Panc1 (cell line): ENCODE measurements around the gene NT5C2. TPM values are rescaled to one million over a fixed set of nuclear protein-coding genes. Genes with fewer than 3 reads are reported as not detected.
A peak's percentile ranks its signal among the peaks of the same experiment; 100 is the strongest.
"Not testable (repeated sequence)": the region's sequence is repeated elsewhere in the genome, so short reads cannot be mapped to it uniquely, and the experiment has no call there.

Source experiments
- ATAC-seq: fragments of 200-7000 bp; cut with Tn5 transposase; 2 replicates; pipeline ENCODE4 v1.9.1; 2020; ENCODE audit warnings: mild to moderate bottlenecking, moderate library complexity
- BruUV-seq: library from RNA; stranded (reverse); fragments of 400-500 nt; replicated peaks from 2 replicates; lab custom pipeline; 2021; lab: Mats Ljungman, UMichigan
- CTCF ChIA-PET: fragments of 300-600 bp; sonication (Branson Sonifier 250); formaldehyde crosslinking; loops from one replicate; lab custom pipeline; 2022; ENCODE audit warnings: antibody characterized with exemption; lab: Charles Lee
- POLR2A ChIA-PET: fragments of 300-600 bp; sonication (Branson Sonifier 250); formaldehyde crosslinking; loops from one replicate; lab custom pipeline; 2022; ENCODE audit warnings: antibody characterized with exemption; lab: Charles Lee
- DNase-seq: peaks from one replicate; pipeline ENCODE4 v3.0.0-alpha.2; 2010; ENCODE audit warnings: low read depth, low spot score
- H3K27ac ChIP-seq: 2 replicates; pipeline ENCODE4 v1.5.1; 2011; ENCODE audit warnings: mild to moderate bottlenecking, low read length, inconsistent platforms
- H3K27me3 ChIP-seq: fragments of 200-500 bp; sonication (Bioruptor generic); 2 replicates; pipeline ENCODE4 v1.6.0; 2014; ENCODE audit warnings: low read length, inconsistent platforms; ENCODE audit not compliant: control insufficient read depth, insufficient read depth
- H3K36me3 ChIP-seq: fragments of 200-500 bp; sonication (Bioruptor generic); 2 replicates; pipeline ENCODE4 v1.5.1; 2014; ENCODE audit warnings: inconsistent platforms, mild to moderate bottlenecking, low read length, moderate library complexity; ENCODE audit not compliant: control insufficient read depth, insufficient read depth
- H3K4me1 ChIP-seq: 2 replicates; pipeline ENCODE4 v1.5.1; 2011; ENCODE audit warnings: inconsistent platforms, mild to moderate bottlenecking, low read length, moderate library complexity; ENCODE audit not compliant: control insufficient read depth, insufficient read depth
- H3K4me3 ChIP-seq, 2 experiments: 2 replicates each; pipeline ENCODE4 v1.5.1; 2011 to 2012; ENCODE audit warnings: low read depth in 2 of 2, low read length in 2 of 2, mild to moderate bottlenecking in 2 of 2, inconsistent platforms in 1 of 2, moderate library complexity in 1 of 2
- H3K9me3 ChIP-seq: fragments of 200-500 bp; sonication (Bioruptor generic); 2 replicates; pipeline ENCODE4 v1.5.1; 2014; ENCODE audit warnings: low read depth, mild to moderate bottlenecking, inconsistent platforms, low read length, moderate library complexity; ENCODE audit not compliant: control insufficient read depth, insufficient read depth
- POLR2AphosphoS5 ChIP-seq: IDR thresholded peaks from 2 replicates; pipeline ENCODE4 v1.6.1; 2012; ENCODE audit warnings: mild to moderate bottlenecking, low read depth, low read length, moderate library complexity
- SIN3A ChIP-seq: IDR thresholded peaks from 2 replicates; pipeline ENCODE4 v1.6.1; 2012; ENCODE audit warnings: low read depth, mild to moderate bottlenecking, low read length, moderate library complexity, borderline replicate concordance; ENCODE audit not compliant: insufficient read depth
- TCF7L2 ChIP-seq: IDR thresholded peaks from 2 replicates; pipeline ENCODE4 v1.6.1; 2011; ENCODE audit warnings: mild to moderate bottlenecking, low read depth, low read length, inconsistent platforms
- in situ Hi-C: cut with HindIII; loops from 2 replicates; pipeline ENCODE4 v1.10.0; 2016; ENCODE audit warnings: low sequenced_read_pairs, low pct_unique_long_range_greater_than_20kb
- intact Hi-C: fragments of 100-400 bp; cut with micrococcal nuclease; formaldehyde crosslinking; loops from one replicate; pipeline ENCODE4 v1.10.0; 2022; ENCODE audit not compliant: unreplicated experiment
- total RNA-seq: library from RNA; stranded (reverse); gene quantifications from one replicate; pipeline ENCODE4 v1.2.1, GENCODE V29; 2021; ENCODE audit not compliant: unreplicated experiment
- TF ChIP-seq, protein P1 (sequence below), 2 experiments: IDR thresholded peaks; 2 replicates each; pipeline ENCODE4 v1.6.1; 2011 to 2012; ENCODE audit warnings: low read depth in 2 of 2, control low read depth in 1 of 2, low read length in 1 of 2, mild to moderate bottlenecking in 1 of 2, moderate library complexity in 1 of 2; ENCODE audit not compliant: insufficient read depth in 1 of 2
- TF ChIP-seq, protein P2 (sequence below): fragments of 450-650 bp; IDR thresholded peaks from 2 replicates; pipeline ENCODE4 v1.5.1; 2017; ENCODE audit warnings: mild to moderate bottlenecking

Gene NT5C2
- total RNA-seq, 1 experiment from 2014 or later: 150 TPM

DNA sequence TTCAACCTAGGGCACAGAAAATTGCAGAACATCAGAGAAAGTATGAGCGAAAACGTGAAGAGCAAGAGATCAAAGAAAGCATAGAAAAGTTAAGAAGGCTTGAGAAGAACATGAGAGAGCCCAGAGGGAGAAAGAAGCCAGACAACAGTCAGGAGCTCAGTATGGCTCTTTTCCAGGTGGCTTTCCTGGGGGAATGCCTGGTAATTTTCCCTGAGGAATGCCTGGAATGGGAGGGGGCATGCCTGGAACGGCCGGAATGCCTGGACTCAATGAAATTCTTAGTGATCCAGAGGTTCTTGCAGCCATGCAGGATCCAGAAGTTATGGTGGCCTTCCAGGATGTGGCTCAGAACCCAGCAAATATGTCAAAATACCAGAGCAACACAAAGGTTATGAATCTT, 23.3 kb upstream of the NT5C2 start:
- H3K36me3 ChIP-seq, BruUV-seq, H3K27me3 ChIP-seq, H3K4me3 ChIP-seq, CTCF ChIA-PET, intact Hi-C loops, in situ Hi-C loops, POLR2A ChIA-PET, H3K4me1 ChIP-seq, ATAC-seq, DNase-seq: not testable (repeated sequence)
- Histone ChIP-seq H3K9me3 (peaks cover 11% of the 10 kb centered on the region; the same call in 1 of the 2 replicates), H3K27ac (peak overlapping the region; percentile 73)
- TF ChIP-seq TCF7L2: peak; percentile 32; the same call in 1 of the 2 replicates

DNA sequence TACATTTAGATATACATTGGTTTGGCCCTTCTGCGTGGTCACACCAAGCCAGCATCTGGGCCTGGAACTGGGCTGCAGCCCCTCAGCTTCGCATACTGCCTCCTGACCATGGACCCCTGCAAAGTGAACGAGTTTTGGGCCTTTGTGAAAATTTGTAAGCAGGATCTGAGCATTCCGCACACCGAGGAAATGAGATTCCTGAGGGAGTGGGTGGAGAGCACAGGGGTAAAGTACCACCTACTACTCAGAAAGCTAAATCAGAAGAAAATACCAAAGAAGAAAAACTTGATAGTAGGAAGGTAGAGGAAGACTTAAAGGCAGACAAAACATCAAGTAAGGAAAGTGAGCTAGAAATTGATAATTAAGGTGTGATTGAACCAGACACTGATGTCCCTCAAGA, 22.5 kb upstream of the NT5C2 start:
- H3K27me3 ChIP-seq: no peaks in the 10 kb centered on the region
- CTCF ChIA-PET: no interaction called here
- H3K36me3 ChIP-seq: no peaks in the 10 kb centered on the region
- no TSS peak for BruUV-seq
- POLR2A ChIA-PET: no interaction called here
- in situ Hi-C loops (no loop called here), intact Hi-C loops (no loop called here)
- H3K9me3 ChIP-seq: peaks cover 11% of the 10 kb centered on the region; the same call in 1 of the 2 replicates
- DNase-seq: no peak
- H3K4me1 ChIP-seq: no peaks in the 10 kb centered on the region
- TF ChIP-seq TCF7L2 (no peak), SIN3A (no peak), POLR2AphosphoS5 (no peak)
- TF ChIP-seq, protein P1, sequence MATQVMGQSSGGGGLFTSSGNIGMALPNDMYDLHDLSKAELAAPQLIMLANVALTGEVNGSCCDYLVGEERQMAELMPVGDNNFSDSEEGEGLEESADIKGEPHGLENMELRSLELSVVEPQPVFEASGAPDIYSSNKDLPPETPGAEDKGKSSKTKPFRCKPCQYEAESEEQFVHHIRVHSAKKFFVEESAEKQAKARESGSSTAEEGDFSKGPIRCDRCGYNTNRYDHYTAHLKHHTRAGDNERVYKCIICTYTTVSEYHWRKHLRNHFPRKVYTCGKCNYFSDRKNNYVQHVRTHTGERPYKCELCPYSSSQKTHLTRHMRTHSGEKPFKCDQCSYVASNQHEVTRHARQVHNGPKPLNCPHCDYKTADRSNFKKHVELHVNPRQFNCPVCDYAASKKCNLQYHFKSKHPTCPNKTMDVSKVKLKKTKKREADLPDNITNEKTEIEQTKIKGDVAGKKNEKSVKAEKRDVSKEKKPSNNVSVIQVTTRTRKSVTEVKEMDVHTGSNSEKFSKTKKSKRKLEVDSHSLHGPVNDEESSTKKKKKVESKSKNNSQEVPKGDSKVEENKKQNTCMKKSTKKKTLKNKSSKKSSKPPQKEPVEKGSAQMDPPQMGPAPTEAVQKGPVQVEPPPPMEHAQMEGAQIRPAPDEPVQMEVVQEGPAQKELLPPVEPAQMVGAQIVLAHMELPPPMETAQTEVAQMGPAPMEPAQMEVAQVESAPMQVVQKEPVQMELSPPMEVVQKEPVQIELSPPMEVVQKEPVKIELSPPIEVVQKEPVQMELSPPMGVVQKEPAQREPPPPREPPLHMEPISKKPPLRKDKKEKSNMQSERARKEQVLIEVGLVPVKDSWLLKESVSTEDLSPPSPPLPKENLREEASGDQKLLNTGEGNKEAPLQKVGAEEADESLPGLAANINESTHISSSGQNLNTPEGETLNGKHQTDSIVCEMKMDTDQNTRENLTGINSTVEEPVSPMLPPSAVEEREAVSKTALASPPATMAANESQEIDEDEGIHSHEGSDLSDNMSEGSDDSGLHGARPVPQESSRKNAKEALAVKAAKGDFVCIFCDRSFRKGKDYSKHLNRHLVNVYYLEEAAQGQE (IDR thresholded peaks at IDR 0.05; ENCODE audit: insufficient read depth in 1 of 2, low read depth in 2 of 2, low read length in 1 of 2): no peak
- TF ChIP-seq, protein P2, sequence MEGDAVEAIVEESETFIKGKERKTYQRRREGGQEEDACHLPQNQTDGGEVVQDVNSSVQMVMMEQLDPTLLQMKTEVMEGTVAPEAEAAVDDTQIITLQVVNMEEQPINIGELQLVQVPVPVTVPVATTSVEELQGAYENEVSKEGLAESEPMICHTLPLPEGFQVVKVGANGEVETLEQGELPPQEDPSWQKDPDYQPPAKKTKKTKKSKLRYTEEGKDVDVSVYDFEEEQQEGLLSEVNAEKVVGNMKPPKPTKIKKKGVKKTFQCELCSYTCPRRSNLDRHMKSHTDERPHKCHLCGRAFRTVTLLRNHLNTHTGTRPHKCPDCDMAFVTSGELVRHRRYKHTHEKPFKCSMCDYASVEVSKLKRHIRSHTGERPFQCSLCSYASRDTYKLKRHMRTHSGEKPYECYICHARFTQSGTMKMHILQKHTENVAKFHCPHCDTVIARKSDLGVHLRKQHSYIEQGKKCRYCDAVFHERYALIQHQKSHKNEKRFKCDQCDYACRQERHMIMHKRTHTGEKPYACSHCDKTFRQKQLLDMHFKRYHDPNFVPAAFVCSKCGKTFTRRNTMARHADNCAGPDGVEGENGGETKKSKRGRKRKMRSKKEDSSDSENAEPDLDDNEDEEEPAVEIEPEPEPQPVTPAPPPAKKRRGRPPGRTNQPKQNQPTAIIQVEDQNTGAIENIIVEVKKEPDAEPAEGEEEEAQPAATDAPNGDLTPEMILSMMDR: no peak
- ATAC-seq: no peak
- no peak overlapping the region for H3K4me3 ChIP-seq
- H3K27ac ChIP-seq: peak overlapping the region; percentile 60

DNA sequence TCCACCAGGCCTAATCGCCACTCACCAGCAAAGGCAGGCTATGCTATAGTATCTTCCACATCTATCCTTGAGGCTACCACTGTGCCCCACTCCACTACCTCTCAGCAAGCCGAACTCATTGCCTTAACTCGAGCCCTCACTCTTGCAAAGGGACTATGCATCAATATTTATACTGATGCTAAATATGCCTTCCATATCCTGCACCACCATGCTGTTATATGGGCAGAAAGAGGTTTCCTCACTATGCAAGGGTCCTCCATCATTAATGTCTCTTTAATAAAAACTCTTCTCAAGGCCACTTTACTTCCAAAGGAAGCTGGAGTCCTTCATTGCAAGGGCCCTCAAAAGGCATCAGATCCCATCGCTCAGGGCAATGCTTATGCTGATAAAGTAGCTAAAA, 17.2 kb upstream of the NT5C2 start:
- H3K27ac ChIP-seq, intact Hi-C loops, BruUV-seq, H3K36me3 ChIP-seq, POLR2A ChIA-PET, in situ Hi-C loops, DNase-seq, CTCF ChIA-PET, ATAC-seq, H3K27me3 ChIP-seq, H3K4me3 ChIP-seq, H3K4me1 ChIP-seq: not testable (repeated sequence)
- peaks cover 14% of the 10 kb centered on the region; the same call in 1 of the 2 replicates for H3K9me3 ChIP-seq

DNA sequence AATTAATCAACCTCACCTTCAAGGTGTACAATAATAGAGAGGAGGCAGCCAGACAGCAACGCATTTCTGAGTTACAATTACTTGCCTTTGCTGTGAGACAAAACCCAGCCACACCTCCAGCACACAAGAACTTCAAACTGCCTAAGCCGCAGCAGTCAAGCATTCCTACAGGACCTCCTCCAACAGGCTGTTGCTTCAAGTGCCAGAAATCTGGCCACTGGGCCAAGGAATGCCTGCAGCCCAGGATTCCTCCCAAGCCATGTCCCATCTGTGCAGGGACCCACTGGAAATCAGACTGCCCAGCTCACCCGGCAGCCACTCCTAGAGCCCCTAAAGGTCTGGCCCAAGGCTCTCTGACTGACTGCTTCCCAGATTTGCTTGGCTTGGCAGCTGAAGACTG, 14.6 kb upstream of the NT5C2 start:
- BruUV-seq, CTCF ChIA-PET, H3K4me3 ChIP-seq, H3K27me3 ChIP-seq, ATAC-seq, H3K4me1 ChIP-seq, DNase-seq, H3K36me3 ChIP-seq, H3K9me3 ChIP-seq, in situ Hi-C loops, POLR2A ChIA-PET, intact Hi-C loops: not testable (repeated sequence)
- H3K27ac ChIP-seq: peak overlapping the region; percentile 23; the same call in 1 of the 2 replicates
